Activated CD4-positive, alpha-beta T cell treated with anti-CD3 and anti-CD28 coated beads, Interleukin-2, amount 10 ng/mL, durations not matched to agents 24 days and 14 days (primary cell): Measurements from ENCODE around the gene PHACTR3. TPM values are rescaled to one million over a fixed set of nuclear protein-coding genes. Genes with fewer than 3 reads are reported as not detected.

Source experiments
- DNase-seq: peaks from one replicate; pipeline ENCODE4 v3.0.0; 2022
- H3K27ac Mint-ChIP-seq: one replicate; pipeline ENCODE4 v1.8.0; 2022; ENCODE audit warnings: mild to moderate bottlenecking, mixed read lengths
- H3K27me3 Mint-ChIP-seq: one replicate; pipeline ENCODE4 v1.8.0; 2022; ENCODE audit warnings: mixed read lengths
- H3K36me3 Mint-ChIP-seq: one replicate; pipeline ENCODE4 v1.8.0; 2022; ENCODE audit warnings: low read depth, mild to moderate bottlenecking, mixed read lengths
- H3K4me1 Mint-ChIP-seq: one replicate; pipeline ENCODE4 v1.8.0; 2021; ENCODE audit warnings: mixed read lengths
- H3K4me3 Mint-ChIP-seq: one replicate; pipeline ENCODE4 v1.8.0; 2022; ENCODE audit warnings: mild to moderate bottlenecking, moderate library complexity, mixed read lengths
- H3K9me3 Mint-ChIP-seq: one replicate; pipeline ENCODE4 v1.8.0; 2021; ENCODE audit warnings: mixed read lengths
- intact Hi-C: fragments of 100-400 bp; cut with micrococcal nuclease; formaldehyde crosslinking; loops from one replicate; pipeline ENCODE4 v1.15.1; 2023
- total RNA-seq: library from RNA; stranded (reverse); gene quantifications from 2 replicates; pipeline ENCODE4 v1.2.3, GENCODE V29; 2022

The PHACTR3 gene
- total RNA-seq, 1 donor from 2014 or later, result not detected

DNA sequence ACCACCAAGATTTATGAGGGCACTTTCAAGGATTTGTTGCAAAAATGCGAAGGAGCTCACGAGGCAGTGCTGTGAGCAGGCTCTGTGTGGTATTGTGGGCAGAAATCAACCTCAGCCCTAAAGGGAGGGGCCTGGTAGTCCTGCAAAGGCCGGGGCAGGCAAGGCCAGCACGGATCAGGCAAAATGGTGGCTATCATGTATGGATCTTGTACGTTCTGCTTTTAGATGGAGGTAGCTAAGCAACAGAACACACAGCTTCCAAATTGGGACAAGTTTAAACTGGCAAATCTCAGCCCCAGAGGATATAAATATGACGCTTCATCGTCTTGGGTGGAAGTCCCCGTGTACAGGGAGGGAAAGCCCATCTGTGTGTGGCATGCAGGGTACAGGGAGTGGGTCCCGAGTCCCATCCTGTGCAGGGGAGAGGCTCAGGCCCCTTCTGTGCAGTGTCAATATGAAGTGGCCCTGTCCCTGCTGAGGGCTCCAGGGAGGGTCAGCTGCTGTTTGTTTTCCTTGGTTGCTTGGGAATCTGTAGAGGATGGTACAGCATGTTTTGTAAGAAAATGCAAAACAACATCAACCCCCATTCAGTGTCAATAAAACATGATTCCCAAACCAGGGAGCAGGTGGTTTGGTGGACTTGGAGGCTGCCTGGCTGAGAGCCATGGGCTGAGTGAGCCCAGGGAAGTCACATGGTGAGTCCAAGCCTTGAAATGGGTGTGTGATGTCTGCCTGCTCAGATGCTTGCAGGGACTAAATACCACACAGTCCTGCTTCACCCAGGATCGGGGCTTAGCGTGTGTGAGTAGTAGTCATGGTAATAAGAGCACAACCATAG is 216.1 kb downstream of the PHACTR3 start:
- H3K4me1 Mint-ChIP-seq, result no peaks in the 10 kb centered on the region
- no peak overlapping the region for H3K27ac Mint-ChIP-seq
- no peaks in the 10 kb centered on the region for H3K36me3 Mint-ChIP-seq
- DNase-seq, result no peak
- intact Hi-C loops, result no loop called here
- H3K9me3 Mint-ChIP-seq, result no peaks in the 10 kb centered on the region
- no peaks in the 10 kb centered on the region for H3K27me3 Mint-ChIP-seq
- no peak overlapping the region for H3K4me3 Mint-ChIP-seq

DNA sequence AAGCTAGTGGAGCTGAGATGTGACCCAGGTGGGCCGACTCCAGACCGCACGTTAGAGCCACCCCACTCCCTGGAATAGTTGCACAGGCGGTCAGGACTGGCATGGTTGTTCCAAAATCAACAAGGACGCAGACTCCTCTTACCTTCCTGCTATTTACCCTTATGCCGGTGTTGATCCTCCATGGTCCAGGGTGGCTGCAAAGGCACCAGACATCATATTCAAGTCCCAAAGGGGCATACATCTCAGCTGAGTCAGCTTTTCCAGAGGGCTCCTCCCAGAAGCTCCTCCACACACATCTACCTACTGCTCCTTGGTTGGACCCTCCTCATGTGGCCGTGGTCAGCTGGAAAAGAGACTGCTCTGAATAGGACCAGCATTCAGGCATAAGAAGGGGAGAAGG is 216.9 kb downstream of the PHACTR3 start:
- no peaks in the 10 kb centered on the region for H3K27me3 Mint-ChIP-seq
- no peak overlapping the region for H3K27ac Mint-ChIP-seq
- no peaks in the 10 kb centered on the region for H3K4me1 Mint-ChIP-seq
- DNase-seq, result no peak
- no peaks in the 10 kb centered on the region for H3K36me3 Mint-ChIP-seq
- no peaks in the 10 kb centered on the region for H3K9me3 Mint-ChIP-seq
- H3K4me3 Mint-ChIP-seq, result no peak overlapping the region
- intact Hi-C loops, result no loop called here

DNA sequence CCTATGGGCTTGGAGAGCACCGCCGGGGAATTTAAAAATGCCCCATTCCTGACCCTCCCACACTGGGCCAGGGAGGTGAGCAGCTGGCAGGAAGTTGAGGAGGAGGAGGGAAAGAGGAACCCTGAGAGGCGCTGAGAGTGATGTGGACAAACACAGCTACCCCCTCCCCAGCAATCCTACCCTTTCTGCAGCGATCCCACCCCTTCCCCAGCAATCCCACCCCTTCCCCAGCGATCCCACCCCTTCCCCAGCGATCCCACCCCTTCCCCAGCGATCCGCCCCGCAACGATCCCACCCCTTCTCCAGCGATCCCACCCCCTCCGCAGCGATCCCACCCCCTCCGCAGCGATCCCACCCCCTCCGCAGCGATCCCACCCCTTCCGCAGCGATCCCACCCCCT is 217.4 kb downstream of the PHACTR3 start:
- no peaks in the 10 kb centered on the region for H3K27me3 Mint-ChIP-seq
- H3K4me3 Mint-ChIP-seq, result no peak overlapping the region
- H3K27ac Mint-ChIP-seq, result no peak overlapping the region
- no peak for DNase-seq
- intact Hi-C loops, result no loop called here
- no peaks in the 10 kb centered on the region for H3K4me1 Mint-ChIP-seq
- no peaks in the 10 kb centered on the region for H3K9me3 Mint-ChIP-seq
- H3K36me3 Mint-ChIP-seq, result no peaks in the 10 kb centered on the region

DNA sequence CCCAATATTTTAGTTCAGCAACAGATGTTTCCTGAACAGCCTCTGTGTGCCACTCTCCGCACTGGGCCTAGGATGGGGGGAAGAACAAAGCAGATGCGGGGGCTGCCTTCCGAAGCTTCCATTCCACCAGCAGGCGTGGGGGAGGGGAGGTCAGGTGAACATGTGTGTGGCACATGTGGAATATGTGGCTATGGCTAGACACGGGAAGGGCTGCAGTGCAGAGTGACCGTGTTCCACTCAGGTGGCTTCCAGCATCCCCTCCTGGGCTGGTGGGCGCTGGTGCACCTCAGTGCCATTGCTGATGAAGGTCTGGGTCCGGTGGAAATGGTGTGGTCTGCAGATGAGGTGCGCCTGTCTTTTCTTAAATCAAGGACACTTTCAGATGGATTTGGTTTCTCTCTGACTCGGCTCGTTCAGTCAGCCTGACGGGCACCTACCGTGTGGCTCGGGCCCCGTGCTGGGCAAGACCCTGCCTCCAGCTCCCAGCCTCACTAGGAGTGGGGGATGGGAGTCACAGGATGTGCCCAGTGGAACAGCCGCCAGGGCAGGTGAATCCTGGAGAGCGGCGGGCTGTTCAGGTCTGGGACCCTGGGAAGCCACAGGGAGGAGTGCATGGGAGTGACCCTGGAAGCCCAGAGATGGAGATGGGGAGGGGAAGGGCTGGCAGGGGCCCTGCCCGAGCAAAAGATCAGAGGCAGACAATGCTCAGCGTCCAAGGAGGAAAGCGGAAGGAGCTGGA is 218.1 kb downstream of the PHACTR3 start:
- intact Hi-C loops, result no loop called here
- Mint-ChIP-seq H3K27me3 (no peaks in the 10 kb centered on the region), H3K4me1 (no peaks in the 10 kb centered on the region), H3K4me3 (no peak overlapping the region), H3K36me3 (no peaks in the 10 kb centered on the region), H3K27ac (no peak overlapping the region), H3K9me3 (no peaks in the 10 kb centered on the region)
- DNase-seq, result no peak

DNA sequence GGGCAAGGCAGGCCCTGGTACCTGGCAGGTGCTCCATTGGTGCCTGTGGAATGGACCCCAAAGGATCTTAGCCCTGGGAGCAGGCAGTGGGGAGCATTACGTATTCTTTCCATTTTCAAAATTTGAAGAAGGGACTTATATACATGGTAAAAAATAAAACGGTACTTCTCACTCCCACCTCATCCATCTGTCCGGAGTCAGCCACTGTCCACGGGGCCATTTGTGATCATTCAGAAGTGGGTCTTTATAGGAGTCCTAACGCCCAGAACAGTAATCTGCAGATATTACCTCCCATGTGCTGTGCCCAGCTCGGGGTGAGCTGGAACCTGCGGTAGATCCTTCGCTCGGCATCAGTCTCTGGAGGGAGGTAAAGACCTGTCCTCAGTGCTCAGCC is 218.7 kb downstream of the PHACTR3 start:
- no peak overlapping the region for H3K4me3 Mint-ChIP-seq

DNA sequence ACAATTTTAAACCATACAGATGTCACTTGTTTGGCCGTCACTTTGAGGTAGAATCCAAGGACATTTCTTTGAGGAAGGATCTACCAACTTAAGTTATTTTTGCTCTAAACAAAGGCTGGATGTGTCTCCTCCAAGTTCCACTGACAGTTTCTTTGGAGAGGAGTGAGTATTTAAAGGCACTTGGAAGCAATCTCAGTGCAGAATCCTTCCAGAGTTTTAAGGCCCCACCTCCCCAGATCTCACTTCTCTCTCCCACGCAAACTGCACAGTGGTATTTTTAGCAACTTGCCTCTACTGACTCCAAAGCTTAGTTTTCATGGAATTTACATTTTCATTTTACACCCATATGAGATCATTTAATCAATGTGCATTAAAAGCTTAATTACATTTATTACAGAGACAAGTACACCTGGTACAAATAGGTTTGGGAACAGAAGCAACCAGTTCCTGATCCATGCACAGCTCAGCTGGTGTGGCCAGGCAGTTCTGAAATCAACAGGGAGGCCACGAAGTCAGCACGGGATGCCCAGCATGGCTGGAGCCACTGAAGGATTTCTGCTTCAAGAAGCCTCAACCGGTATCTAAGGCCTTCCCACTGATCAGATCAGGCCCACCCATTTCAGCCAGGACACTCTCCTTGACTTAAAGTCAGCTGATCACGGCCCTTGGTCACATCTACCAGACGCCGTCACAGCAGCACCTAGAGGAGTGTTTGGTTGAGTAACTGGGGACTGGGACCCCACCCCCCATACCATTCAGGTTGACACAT is 219.3 kb downstream of the PHACTR3 start:
- no peaks in the 10 kb centered on the region for H3K36me3 Mint-ChIP-seq
- intact Hi-C loops, result no loop called here
- H3K4me1 Mint-ChIP-seq, result no peaks in the 10 kb centered on the region
- H3K27ac Mint-ChIP-seq, result no peak overlapping the region
- H3K4me3 Mint-ChIP-seq, result no peak overlapping the region
- no peaks in the 10 kb centered on the region for H3K9me3 Mint-ChIP-seq
- no peak for DNase-seq
- H3K27me3 Mint-ChIP-seq, result no peaks in the 10 kb centered on the region

More for the DNA sequence above, 218.7 kb downstream of the PHACTR3 start:
- H3K9me3 Mint-ChIP-seq, result no peaks in the 10 kb centered on the region
- DNase-seq, result no peak
- intact Hi-C loops, result no loop called here
- H3K27me3 Mint-ChIP-seq, result no peaks in the 10 kb centered on the region
- H3K36me3 Mint-ChIP-seq, result no peaks in the 10 kb centered on the region
- no peak overlapping the region for H3K27ac Mint-ChIP-seq
- no peaks in the 10 kb centered on the region for H3K4me1 Mint-ChIP-seq

DNA sequence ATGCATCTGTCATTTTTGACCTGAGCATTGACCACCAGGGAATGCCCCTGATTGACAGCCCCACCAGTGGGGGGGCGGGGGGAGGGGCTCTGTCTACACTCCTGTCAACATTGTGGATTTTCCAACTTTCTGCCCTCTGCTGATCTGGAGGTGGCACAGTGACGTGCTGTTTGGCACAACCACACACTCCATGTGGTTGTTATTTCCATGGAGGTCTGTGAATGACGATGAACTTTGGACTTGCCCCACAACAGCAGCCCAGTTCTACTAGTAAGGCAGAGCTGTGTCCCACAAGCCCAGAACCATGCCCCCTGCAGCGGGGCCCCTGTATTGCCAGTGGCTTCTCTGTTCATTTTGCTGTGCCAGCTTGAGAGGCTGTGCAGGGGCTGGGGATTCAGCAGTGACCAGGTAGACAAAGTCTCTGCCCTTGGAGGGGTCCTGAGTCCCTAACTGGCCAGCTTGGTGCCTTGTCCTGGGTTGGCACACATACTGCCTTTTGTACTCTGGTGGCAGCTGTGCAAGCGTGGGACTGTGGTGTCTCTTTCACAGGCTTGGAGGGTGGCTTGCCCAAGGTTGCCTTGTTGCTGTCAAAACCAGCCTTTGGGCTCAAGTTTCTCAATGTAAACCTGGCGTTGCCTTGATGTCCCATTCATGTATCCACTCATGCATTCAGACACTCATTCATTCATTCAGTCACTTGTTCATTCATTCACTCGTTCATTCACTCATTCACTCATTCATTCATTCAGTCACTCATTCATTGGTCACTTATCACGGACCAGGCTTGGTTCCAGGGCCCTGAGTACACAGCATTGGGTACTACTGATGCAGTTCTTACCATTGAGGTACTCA is 220.6 kb downstream of the PHACTR3 start:
- no peaks in the 10 kb centered on the region for H3K4me1 Mint-ChIP-seq
- intact Hi-C loops, result no loop called here
- H3K4me3 Mint-ChIP-seq, result no peak overlapping the region
- H3K9me3 Mint-ChIP-seq, result no peaks in the 10 kb centered on the region
- H3K27me3 Mint-ChIP-seq, result no peaks in the 10 kb centered on the region
- no peaks in the 10 kb centered on the region for H3K36me3 Mint-ChIP-seq
- no peak overlapping the region for H3K27ac Mint-ChIP-seq
- DNase-seq, result no peak

DNA sequence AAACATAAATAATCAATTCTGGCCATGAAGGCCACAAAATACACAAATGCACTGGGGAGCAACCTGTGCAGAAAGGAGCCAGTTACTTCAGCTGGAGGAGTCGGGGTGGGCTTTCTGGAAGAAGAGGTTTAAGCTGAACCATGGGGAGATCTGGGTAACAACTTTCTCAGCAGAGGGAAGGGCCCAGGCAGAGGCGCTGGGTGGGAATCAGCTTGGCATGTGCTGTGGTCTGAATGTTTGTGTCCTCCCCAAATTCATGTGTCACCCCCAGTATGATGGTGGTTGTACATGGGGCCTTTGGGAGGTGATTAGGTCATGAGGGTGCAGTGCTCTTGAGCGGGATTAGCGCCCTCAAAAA is 221.2 kb downstream of the PHACTR3 start:
- Mint-ChIP-seq H3K9me3 (no peaks in the 10 kb centered on the region), H3K4me1 (no peaks in the 10 kb centered on the region), H3K27ac (no peak overlapping the region), H3K36me3 (no peaks in the 10 kb centered on the region), H3K27me3 (no peaks in the 10 kb centered on the region), H3K4me3 (no peak overlapping the region)
- no peak for DNase-seq
- intact Hi-C loops, result no loop called here

DNA sequence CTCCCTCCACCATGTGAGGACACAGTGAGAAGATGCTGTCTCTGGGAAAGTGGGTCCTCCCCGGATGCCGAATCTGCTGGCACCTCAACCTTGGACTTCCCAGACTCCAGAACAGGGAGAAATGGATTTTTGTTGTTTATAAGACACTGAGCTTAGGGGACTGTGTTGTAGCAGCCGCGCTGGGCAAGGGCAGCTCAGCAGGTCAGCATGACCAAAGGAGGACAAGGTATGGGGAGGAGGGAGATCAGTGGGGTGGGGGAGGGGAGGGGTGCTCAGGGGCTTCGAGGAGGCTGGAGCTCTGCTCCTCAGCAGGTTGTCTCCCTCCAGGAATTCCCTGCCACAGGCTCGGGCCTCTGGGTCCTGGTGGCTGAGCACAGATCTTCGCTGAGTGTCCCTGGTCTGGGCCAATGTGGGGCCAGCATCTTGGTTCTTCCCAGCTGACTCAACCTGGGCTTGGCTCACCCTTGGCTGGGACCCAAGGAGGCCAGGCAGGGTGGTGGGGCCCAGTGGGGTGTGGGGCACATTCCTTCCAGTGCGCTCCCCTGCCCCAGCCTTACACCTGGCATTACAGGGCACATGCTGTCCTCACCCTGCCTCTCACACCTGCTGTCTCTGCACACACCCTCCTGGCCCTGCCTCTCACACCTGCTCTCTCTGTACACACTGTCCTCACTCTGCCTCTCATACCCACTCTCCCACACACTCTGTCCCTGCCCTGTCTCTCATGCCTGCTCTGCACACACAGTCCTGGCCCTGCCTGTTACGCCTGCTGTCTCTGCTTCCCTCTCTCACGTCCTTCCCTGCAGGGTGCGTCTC is 221.8 kb downstream of the PHACTR3 start:
- Mint-ChIP-seq H3K27ac (no peak overlapping the region), H3K9me3 (no peaks in the 10 kb centered on the region), H3K4me3 (no peak overlapping the region), H3K27me3 (no peaks in the 10 kb centered on the region), H3K4me1 (no peaks in the 10 kb centered on the region), H3K36me3 (no peaks in the 10 kb centered on the region)
- intact Hi-C loops, result no loop called here
- DNase-seq, result no peak

DNA sequence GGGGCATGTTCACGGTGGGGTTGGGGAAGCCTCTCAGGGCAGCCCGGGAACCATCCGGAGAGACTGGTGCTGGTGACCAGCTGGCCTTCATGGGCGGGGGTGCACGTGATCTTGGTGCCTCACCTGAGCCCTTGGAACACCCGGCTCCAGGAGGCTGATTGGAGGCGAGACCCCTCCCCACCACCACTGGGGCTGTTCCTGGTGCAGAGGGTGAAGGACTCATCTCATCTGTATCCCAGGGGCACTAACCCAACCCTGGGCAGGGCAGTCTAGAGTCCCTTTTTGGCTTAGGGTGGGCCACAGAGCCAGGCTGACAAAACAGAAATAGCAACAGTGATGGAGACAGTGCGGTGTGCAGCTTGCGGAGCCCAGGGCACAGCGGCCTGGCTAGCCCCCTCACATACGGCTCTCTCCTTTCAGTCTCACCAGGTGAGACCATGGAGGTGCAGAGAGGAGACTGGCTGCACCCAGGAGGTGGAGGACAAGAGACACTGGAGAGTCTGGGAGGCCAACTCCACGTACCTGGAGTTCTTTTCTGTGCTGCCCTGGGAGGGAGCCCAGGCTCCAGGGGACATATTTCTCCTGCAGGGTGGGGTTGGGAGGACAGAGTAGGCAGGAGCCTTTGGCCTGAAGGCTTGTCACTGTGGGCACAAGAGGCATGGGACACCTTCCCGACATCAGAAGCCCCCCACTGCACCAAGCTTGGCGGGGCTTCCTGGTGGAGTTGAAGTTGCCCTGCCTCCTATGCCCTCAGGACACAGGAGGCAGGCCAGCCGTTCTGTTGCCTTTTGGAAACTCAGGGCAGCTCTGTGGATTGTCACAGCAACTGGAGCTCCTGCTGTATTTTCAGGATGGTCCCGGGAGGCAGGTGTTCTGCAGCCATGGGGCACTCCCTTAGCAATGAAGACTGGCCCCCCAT is 223.1 kb downstream of the PHACTR3 start:
- Mint-ChIP-seq H3K4me1 (no peaks in the 10 kb centered on the region), H3K27ac (no peak overlapping the region), H3K4me3 (no peak overlapping the region), H3K9me3 (no peaks in the 10 kb centered on the region), H3K27me3 (no peaks in the 10 kb centered on the region), H3K36me3 (no peaks in the 10 kb centered on the region)
- intact Hi-C loops, result no loop called here
- DNase-seq, result no peak

DNA sequence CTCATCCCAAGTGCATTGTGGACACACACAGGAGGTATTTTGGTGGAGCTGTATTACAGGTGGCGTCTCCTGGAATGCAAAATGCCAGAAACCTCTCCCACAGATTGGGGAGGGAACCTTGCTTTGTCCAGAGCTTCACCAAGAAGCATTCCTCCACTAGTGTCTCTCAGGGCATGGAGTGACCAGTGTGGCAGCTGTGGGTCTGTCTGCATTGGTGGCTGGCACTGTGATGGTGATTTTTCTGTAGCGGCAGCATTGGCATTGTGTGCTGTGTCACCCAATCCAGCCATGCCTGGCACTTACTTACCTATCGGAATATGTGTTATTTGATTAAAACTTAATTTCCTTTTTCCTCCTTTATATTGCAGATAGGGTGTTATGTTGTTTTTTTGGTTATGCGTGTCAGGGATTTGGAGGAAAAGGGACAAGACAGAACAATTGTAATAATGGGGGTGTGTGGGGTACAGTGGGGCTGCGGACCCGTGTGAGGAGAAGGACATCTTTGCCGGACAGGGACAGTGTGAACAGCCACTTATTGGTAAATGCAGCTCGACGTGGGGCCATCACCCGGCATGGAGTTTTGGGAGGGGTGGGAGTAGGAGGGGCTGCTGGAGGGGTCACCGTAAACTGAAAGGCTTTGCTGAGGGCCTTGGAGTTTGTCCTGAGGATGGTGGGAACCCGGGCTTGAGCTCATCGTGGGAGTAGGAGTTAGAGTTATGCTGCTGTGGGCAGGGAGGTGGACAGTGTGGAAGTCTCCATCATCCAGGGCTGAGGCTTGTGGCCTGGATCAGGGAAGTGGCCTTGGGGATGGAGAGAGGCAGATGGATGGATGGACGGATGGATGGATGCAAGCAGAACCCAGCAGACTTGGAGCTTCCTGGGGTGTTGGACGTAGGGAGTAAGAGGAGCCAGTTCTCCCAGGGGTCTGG is 224.0 kb downstream of the PHACTR3 start:
- Mint-ChIP-seq H3K9me3 (no peaks in the 10 kb centered on the region), H3K27ac (no peak overlapping the region), H3K27me3 (no peaks in the 10 kb centered on the region), H3K4me1 (no peaks in the 10 kb centered on the region), H3K36me3 (no peaks in the 10 kb centered on the region), H3K4me3 (no peak overlapping the region)
- intact Hi-C loops, result no loop called here
- DNase-seq, result no peak
